ENCODE results near the gene RPL22. TPM values are rescaled to one million over a fixed set of nuclear protein-coding genes. Genes with fewer than 3 reads are reported as not detected.

The RPL22 gene
- polyA plus RNA-seq, 1 donor (not counting 4 experiments of a cell fraction or from before 2014, with no cell fraction given): 421 TPM

DNA sequence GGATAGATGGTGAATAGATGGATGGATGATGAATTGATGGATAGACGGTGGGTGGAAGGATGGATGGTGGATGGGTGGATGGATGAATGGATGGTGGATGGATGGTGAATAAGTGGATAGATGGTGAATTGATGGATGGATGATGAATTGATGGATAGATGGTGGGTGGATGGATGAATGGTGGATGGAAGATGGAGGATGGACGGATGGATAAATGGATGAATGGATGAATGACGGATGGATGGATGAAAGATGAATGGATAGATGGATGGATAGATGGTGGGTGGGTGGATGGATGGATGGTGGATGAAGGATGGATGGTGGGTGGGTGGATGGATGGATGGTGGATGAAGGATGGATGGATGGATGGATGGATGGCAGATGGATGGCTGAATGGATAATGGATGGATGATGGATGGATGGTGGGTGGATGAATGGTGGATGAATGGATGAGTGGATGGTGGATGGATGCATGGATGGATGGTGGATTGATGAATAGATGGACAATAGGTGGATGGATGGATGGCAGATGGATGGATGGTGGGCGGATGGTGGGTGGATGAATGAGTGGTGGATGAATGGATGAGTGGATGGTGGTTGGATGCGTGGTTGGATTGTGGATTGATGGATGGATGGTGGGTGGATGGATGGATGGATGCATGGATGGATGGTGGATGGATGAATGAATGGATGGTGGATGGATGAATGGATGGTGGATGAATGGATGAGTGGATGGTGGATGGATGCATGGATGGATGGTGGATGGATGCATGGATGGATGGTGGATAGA is 24.6 kb downstream of the RPL22 start:
- DNase-seq (ENCODE audit: low read depth, low spot score): no peak
- Histone ChIP-seq H3K27me3 (ENCODE audit: control insufficient read depth, extremely low read depth, insufficient read depth, low read length) (peaks cover 61% of the 10 kb centered on the region), H2AFZ (ENCODE audit: control insufficient read depth, low read length) (no peak overlapping the region), H3K9ac (ENCODE audit: control insufficient read depth, extremely low read depth, insufficient read depth, low read length) (no peak overlapping the region), H3K27ac (ENCODE audit: control insufficient read depth, insufficient read depth, low read length) (no peak overlapping the region), H3K4me2 (ENCODE audit: control insufficient read depth, extremely low read depth, insufficient read depth, low read depth, low read length) (no peak overlapping the region), H3K4me1 (ENCODE audit: control insufficient read depth, extremely low read depth, insufficient read depth, low read length) (peaks cover 5% of the 10 kb centered on the region), H3K9me3 (ENCODE audit: control insufficient read depth, low read depth, low read length) (no peaks in the 10 kb centered on the region), H3K36me3 (ENCODE audit: control insufficient read depth in 2 of 2, extremely low read depth in 1 of 2, insufficient read depth in 2 of 2, low read length in 2 of 2) (no peaks in the 10 kb centered on the region), H3K9me1 (ENCODE audit: control insufficient read depth, extremely low read depth, insufficient read depth, low read length) (no peaks in the 10 kb centered on the region), H3K4me3 (ENCODE audit: control insufficient read depth in 2 of 3, extremely low read depth in 1 of 3, insufficient read depth in 2 of 3, low read depth in 1 of 3, low read length in 3 of 3) (no peak overlapping the region), H3K79me2 (ENCODE audit: control insufficient read depth, insufficient read depth, low read length) (no peaks in the 10 kb centered on the region), H4K20me1 (ENCODE audit: control insufficient read depth, extremely low read depth, insufficient read depth, low read length) (peaks cover 5% of the 10 kb centered on the region)
- dilution Hi-C loops (cut with MboI; ENCODE audit: extremely low pct_ligation_motif_present, low sequenced_read_pairs): no loop called here
- FAIRE-seq: no peak
- TF ChIP-seq, protein P1, sequence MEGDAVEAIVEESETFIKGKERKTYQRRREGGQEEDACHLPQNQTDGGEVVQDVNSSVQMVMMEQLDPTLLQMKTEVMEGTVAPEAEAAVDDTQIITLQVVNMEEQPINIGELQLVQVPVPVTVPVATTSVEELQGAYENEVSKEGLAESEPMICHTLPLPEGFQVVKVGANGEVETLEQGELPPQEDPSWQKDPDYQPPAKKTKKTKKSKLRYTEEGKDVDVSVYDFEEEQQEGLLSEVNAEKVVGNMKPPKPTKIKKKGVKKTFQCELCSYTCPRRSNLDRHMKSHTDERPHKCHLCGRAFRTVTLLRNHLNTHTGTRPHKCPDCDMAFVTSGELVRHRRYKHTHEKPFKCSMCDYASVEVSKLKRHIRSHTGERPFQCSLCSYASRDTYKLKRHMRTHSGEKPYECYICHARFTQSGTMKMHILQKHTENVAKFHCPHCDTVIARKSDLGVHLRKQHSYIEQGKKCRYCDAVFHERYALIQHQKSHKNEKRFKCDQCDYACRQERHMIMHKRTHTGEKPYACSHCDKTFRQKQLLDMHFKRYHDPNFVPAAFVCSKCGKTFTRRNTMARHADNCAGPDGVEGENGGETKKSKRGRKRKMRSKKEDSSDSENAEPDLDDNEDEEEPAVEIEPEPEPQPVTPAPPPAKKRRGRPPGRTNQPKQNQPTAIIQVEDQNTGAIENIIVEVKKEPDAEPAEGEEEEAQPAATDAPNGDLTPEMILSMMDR (optimal IDR thresholded peaks at IDR 0.05 in 1 of 3, IDR thresholded peaks at IDR 0.05 in 1 of 3, conservative IDR thresholded peaks at IDR 0.05 in 1 of 3; ENCODE audit: extremely low read depth in 1 of 3, insufficient read depth in 2 of 3, low read length in 3 of 3): no peak
- TF ChIP-seq EZH2 (IDR thresholded peaks at IDR 0.05; ENCODE audit: low read length): no peak

DNA sequence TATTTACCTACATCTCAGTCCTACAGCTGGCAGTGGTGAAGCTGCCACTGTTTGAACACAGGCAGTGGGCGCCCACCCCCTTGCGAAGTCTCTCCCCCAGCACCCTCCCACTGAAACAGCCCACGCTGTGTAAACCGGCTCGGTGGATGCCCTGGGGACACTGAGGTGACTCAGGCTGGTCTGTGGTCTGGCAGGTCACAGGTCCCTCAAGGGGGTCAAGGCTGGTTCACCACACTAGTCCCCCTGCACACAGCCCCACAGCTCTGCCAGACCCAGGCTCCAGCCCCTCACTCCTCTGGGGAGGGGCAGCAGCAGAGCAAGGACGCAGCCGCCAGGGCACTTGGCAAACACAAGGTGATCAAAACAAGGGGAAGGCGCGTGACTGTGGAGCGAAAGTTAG is 26.8 kb downstream of the RPL22 start:
- H3K4me3 ChIP-seq (ENCODE audit: control insufficient read depth in 2 of 3, extremely low read depth in 1 of 3, insufficient read depth in 2 of 3, low read depth in 1 of 3, low read length in 3 of 3): no peak overlapping the region
- H3K27me3 ChIP-seq (ENCODE audit: control insufficient read depth, extremely low read depth, insufficient read depth, low read length): peaks cover 46% of the 10 kb centered on the region
- H3K36me3 ChIP-seq (ENCODE audit: control insufficient read depth in 2 of 2, extremely low read depth in 1 of 2, insufficient read depth in 2 of 2, low read length in 2 of 2): no peaks in the 10 kb centered on the region
- dilution Hi-C loops (cut with MboI; ENCODE audit: extremely low pct_ligation_motif_present, low sequenced_read_pairs): no loop called here
- H4K20me1 ChIP-seq (ENCODE audit: control insufficient read depth, extremely low read depth, insufficient read depth, low read length): no peaks in the 10 kb centered on the region
- no peak for DNase-seq (ENCODE audit: low read depth, low spot score)
- H3K27ac ChIP-seq (ENCODE audit: control insufficient read depth, insufficient read depth, low read length): no peak overlapping the region
- no peak for TF ChIP-seq EZH2 (IDR thresholded peaks at IDR 0.05; ENCODE audit: low read length)
- TF ChIP-seq, protein P1 (optimal IDR thresholded peaks at IDR 0.05 in 1 of 3, IDR thresholded peaks at IDR 0.05 in 1 of 3, conservative IDR thresholded peaks at IDR 0.05 in 1 of 3; ENCODE audit: extremely low read depth in 1 of 3, insufficient read depth in 2 of 3, low read length in 3 of 3): no peak
- H3K9ac ChIP-seq (ENCODE audit: control insufficient read depth, extremely low read depth, insufficient read depth, low read length): no peak overlapping the region
- H2AFZ ChIP-seq (ENCODE audit: control insufficient read depth, low read length): no peak overlapping the region
- H3K79me2 ChIP-seq (ENCODE audit: control insufficient read depth, insufficient read depth, low read length): no peaks in the 10 kb centered on the region
- no peaks in the 10 kb centered on the region for H3K4me1 ChIP-seq (ENCODE audit: control insufficient read depth, extremely low read depth, insufficient read depth, low read length)
- no peak overlapping the region for H3K4me2 ChIP-seq (ENCODE audit: control insufficient read depth, extremely low read depth, insufficient read depth, low read depth, low read length)
- H3K9me1 ChIP-seq (ENCODE audit: control insufficient read depth, extremely low read depth, insufficient read depth, low read length): no peaks in the 10 kb centered on the region
- H3K9me3 ChIP-seq (ENCODE audit: control insufficient read depth, low read depth, low read length): no peaks in the 10 kb centered on the region
- FAIRE-seq: no peak

Data from keratinocyte (primary cell).